ENCODE measurements around the gene MAP3K5. TPM values are rescaled to one million over a fixed set of nuclear protein-coding genes. Genes with fewer than 3 reads are reported as not detected.

MAP3K5 gene
- total and polyA plus RNA-seq, 2 of the 8 experiments (the other 6 are each of a cell fraction or from before 2014, with no cell fraction given) = 0.63 to 2.6 TPM

- Histone ChIP-seq H3K79me2 (ENCODE audit: control insufficient read depth in 1 of 2, insufficient read depth in 2 of 2, low read length in 2 of 2) (no peaks in the 10 kb centered on the region), H4K5ac (ENCODE audit: insufficient read length, low read depth, low read length) (no peak overlapping the region), H3K4me2 (ENCODE audit: insufficient read depth in 1 of 2, low read depth in 2 of 2, low read length in 2 of 2) (no peak overlapping the region), H3K79me1 (ENCODE audit: low read depth, low read length) (no peaks in the 10 kb centered on the region), H4K8ac (ENCODE audit: extremely low read depth, insufficient read depth, low read length) (no peak overlapping the region), H4K91ac (replicated peaks; ENCODE audit: insufficient read length, low read length) (no peak overlapping the region), H3K4ac (replicated peaks; ENCODE audit: insufficient read length, low read depth, low read length) (no peak overlapping the region), H2BK5ac (ENCODE audit: low read depth, low read length) (no peak overlapping the region), H3K9me3 (ENCODE audit: insufficient read depth in 2 of 2, low read depth in 1 of 2, low read length in 1 of 2) (no peaks in the 10 kb centered on the region), H2AK5ac (ENCODE audit: low read depth, low read length) (no peak overlapping the region), H3K23me2 (ENCODE audit: low read depth, low read length) (no peaks in the 10 kb centered on the region), H3K56ac (replicated peaks; ENCODE audit: insufficient read length, low read depth, low read length) (no peak overlapping the region), H2BK15ac (ENCODE audit: low read length) (no peak overlapping the region), H2BK12ac (ENCODE audit: low read depth, low read length) (no peak overlapping the region), H3K23ac (ENCODE audit: insufficient read length) (no peak overlapping the region), H3K9ac (replicated peaks in 1 of 4; ENCODE audit: extremely low read depth in 1 of 4, low read depth in 3 of 4, low read length in 3 of 4) (no peak overlapping the region), H3K36me3 (ENCODE audit: control insufficient read depth in 2 of 4, insufficient read depth in 4 of 4, low read length in 3 of 4) (no peaks in the 10 kb centered on the region), H2BK120ac (replicated peaks; ENCODE audit: low read depth, low read length) (no peak overlapping the region), H3K14ac (ENCODE audit: insufficient read length) (no peak overlapping the region), H3K18ac (ENCODE audit: extremely low read depth, low read length) (no peak overlapping the region), H3K4me3 (ENCODE audit: extremely low read depth in 1 of 4, insufficient read depth in 2 of 4, low read depth in 3 of 4, low read length in 4 of 4) (no peak overlapping the region), H3K27ac (ENCODE audit: low read depth, low read length) (no peak overlapping the region), H2BK20ac (ENCODE audit: low read length) (no peak overlapping the region), H2AFZ (ENCODE audit: low read length) (no peak overlapping the region), H3K4me1 (replicated peaks in 1 of 4; ENCODE audit: control insufficient read depth in 3 of 4, insufficient read depth in 4 of 4, low read length in 3 of 4) (no peaks in the 10 kb centered on the region), H4K20me1 (replicated peaks in 1 of 2; ENCODE audit: control insufficient read depth in 1 of 2, insufficient read depth in 2 of 2, low read length in 2 of 2) (no peaks in the 10 kb centered on the region), H3K27me3 (replicated peaks in 1 of 4; ENCODE audit: control insufficient read depth in 3 of 4, extremely low read depth in 1 of 4, insufficient read depth in 3 of 4, low read length in 3 of 4) (peaks cover 0 to 1% (median 0%) of the 10 kb centered on the region in 4 experiments; a peak in 1 of 7 replicates)
- ChIA-PET POLR2A (ENCODE audit: partially characterized antibody) (no interaction called here), CTCF (ENCODE audit: partially characterized antibody) (interaction anchor here (0.8 kb wide), 1 partner anchor 12 kb away, joined by 3 read pairs; no protein-coding TSS in a partner anchor)
- whole genome bisulfite sequencing, 2 experiments (ENCODE audit: extremely low coverage in 1 of 2, insufficient coverage in 1 of 2, insufficient read length in 1 of 2, insufficient replicate concordance in 2 of 2, low coverage in 1 of 2, low lambda C conversion rate in 2 of 2, missing lambda C conversion rate in 1 of 2) = 91% methylated on average over 4 of the region's 4 CpGs; no CpG with 5 or more reads in 1 of the 2 experiments
- TF ChIP-seq SUZ12 (IDR thresholded peaks at IDR 0.05; ENCODE audit: low read length) = no peak
- no peak for TF ChIP-seq USF2 (IDR thresholded peaks at IDR 0.05; ENCODE audit: low read length)
- DNase-seq (ENCODE audit: low read depth in 1 of 2, low spot score in 2 of 2) = no peak
- no peak for FAIRE-seq
Observed at GRCh38 chr6:136725124-136725523, 67.2 kb downstream of the MAP3K5 start.

Data from H1 (cell line).